Heart right ventricle (tissue), 16 donors: ENCODE data around the gene PDYN. TPM values are rescaled to one million over a fixed set of nuclear protein-coding genes. Genes with fewer than 3 reads are reported as not detected.

Source experiments
- ATAC-seq, 8 donors: fragments of 200-7000 bp; cut with Tn5 transposase; one replicate each; pipeline ENCODE4 v1.9.1; 2020; ENCODE audit warnings: mild to moderate bottlenecking in 8 of 8, moderate library complexity in 8 of 8, moderate number of reproducible peaks in 1 of 8
- DNase-seq, 2 donors: peaks; one replicate each; pipeline ENCODE4 v3.0.0-alpha.2; 2020
- H3K27ac ChIP-seq, 10 donors: fragments of 200-600 bp; sonication (generic) in 2 of 10; one replicate each; pipeline versions ENCODE4 v1.5.0 to v1.8.0; 2020 to 2022; ENCODE audit warnings: mild to moderate bottlenecking in 3 of 10
- H3K27me3 ChIP-seq, 7 donors: fragments of 200-600 bp; one replicate each; pipeline ENCODE4 v1.8.0; 2021 to 2022; ENCODE audit warnings: mild to moderate bottlenecking in 2 of 7
- H3K36me3 ChIP-seq, 9 donors: fragments of 200-600 bp; sonication (generic) in 1 of 9; one replicate each; pipeline versions ENCODE4 v1.5.0 to v1.8.0; 2020 to 2022; ENCODE audit warnings: mild to moderate bottlenecking in 2 of 9
- H3K4me1 ChIP-seq, 9 donors: fragments of 200-600 bp; sonication (generic) in 1 of 9; one replicate each; pipeline versions ENCODE4 v1.5.0 to v1.8.0; 2020 to 2022; ENCODE audit warnings: mild to moderate bottlenecking in 4 of 9
- H3K4me3 ChIP-seq, 10 donors: fragments of 200-600 bp; sonication (generic) in 2 of 10; one replicate each; pipeline versions ENCODE4 v1.5.0 to v1.8.0; 2020 to 2022; ENCODE audit warnings: mild to moderate bottlenecking in 7 of 10, moderate library complexity in 2 of 10
- H3K9me3 ChIP-seq, 11 donors: fragments of 200-600 bp in 10 of 11; sonication (generic) in 2 of 11; one replicate each; pipeline versions ENCODE4 v1.5.0 to v1.8.0; 2013 to 2022; ENCODE audit warnings: mild to moderate bottlenecking in 2 of 11, control low read depth in 1 of 11, moderate library complexity in 1 of 11
- WGBS, 2 donors: extraction: QIAGEN DNeasy Blood & Tissue Kit; methylation state at CpG; one replicate each; pipeline ENCODE4 v1.1.7; 2013; ENCODE audit warnings: inconsistent platforms in 1 of 2; 5-methylcytosine and 5-hydroxymethylcytosine counted together
- intact Hi-C, 10 donors: fragments of 100-400 bp; cut with DNase I; formaldehyde crosslinking; loops; one replicate each; pipeline versions ENCODE4 v1.11.1 to v1.14.2; 2022
- polyA plus RNA-seq, 2 donors: library from polyadenylated mRNA; stranded (reverse); fragments of 200-250 nt; gene quantifications; one replicate each; pipeline ENCODE4 v1.2.3, GENCODE V29; 2013
- total RNA-seq, 10 donors: library from RNA; stranded (reverse); fragmentation: NEBNext Ultra II Directional in 3 of 10; extraction: Animal tissue kit (Norgen Biotek cat#: 25700) in 3 of 10; gene quantifications; one replicate each; pipeline versions ENCODE4 v1.2.1 to v1.2.4, GENCODE V29; 2021 to 2023
- TF ChIP-seq, protein P1 (sequence below), 9 donors: fragments of 200-600 bp; sonication (generic) in 2 of 9; IDR thresholded peaks; one replicate each; pipeline versions ENCODE4 v1.5.0 to v1.8.0; 2021 to 2022; ENCODE audit warnings: antibody characterized with exemption in 9 of 9, mild to moderate bottlenecking in 5 of 9, moderate library complexity in 1 of 9
- donor health status: Arrhythmogenic right ventricular cardiomyopathy.
- donor health status: ischemic (EF 13 %, LVEDD 7.1; RV severe dilation, severe dysfunction).
- donor health status: healthy with polysubstance abuse.
- donor health status: DM: no; HTN: yes; CAD: no.
- donor health status: DM: no; HTN: no; CAD: no.
- donor health status: ischemic (EF 25% LVEDD 6.9; RV normal size, moderate dysfunction).
- donor health status: ischemic (EF 25% LVEDD 5.7; RV mildly dilated, moderate dysfunction).
- donor health status: healthy.
- donor health status: DM: yes; HTN: yes; CAD: no.
- donor health status: Ischemic cardiomyopathy.
- donor health status: ischemic (EF 35%, LVEDD 5.7; RV mildly dilated, moderate dysfunction).
- donor health status: nonischemic (EF 11% LVEDD 7.7; RV severe dilation, severe dysfunction).
- donor health status: DM: yes; HTN: yes; CAD: no.
- donor health status: PGD.
- donor health status: ischemic (EF 29% LVEDD 5.4; RV normal size, mild dysfunction).
- donor health status: nonischemic (EF 23%, LVEDD 6.1; RV moderate dilation, normal function).

The PDYN gene
- total and polyA plus RNA-seq, 12 donors: not detected

DNA sequence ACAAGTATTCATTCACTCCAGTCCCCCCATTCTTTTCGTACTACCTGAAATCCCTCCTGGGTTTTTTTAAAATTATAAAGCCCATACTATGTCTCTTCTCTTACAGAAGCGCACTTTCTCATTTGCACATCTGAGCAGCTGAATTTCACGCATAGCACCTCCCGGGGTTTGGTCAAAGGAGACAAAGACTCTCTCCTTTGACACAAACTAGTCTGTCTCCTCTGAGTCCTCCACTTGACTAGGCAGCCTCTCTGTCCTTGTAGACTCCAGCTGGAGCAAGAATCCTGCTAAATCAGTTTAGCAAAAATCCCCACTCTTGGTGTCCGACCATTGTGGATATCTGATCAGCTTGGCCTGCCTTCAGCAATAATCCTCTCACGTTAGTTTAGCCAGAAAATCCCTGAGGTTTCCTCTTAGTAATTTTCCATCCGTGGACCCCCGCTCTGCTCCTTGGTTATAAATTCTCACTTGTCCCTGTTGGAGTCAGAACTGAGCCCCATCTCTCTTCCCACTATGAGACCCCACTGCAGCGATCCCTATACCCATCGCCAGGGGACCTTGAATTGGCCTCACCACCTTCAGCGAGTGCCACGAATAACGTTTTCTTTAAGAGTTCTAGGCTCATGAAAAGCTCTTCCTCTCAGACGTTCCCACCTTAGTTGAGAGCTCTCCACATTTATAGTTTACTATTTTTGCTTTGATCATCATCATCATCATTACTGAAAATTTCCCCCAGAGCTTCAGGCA, 29.0 kb downstream of the PDYN start:
- no peak for ATAC-seq
- Histone ChIP-seq H3K27me3 (peaks cover 0 to 28% (median 6%) of the 10 kb centered on the region in 7 donors), H3K36me3 (no peaks in the 10 kb centered on the region), H3K4me3 (peak overlapping the region in 3 of 10 donors; percentile 5 to 22 (median 18)), H3K4me1 (peaks cover 0 to 26% (median 10%) of the 10 kb centered on the region in 9 donors), H3K9me3 (no peaks in the 10 kb centered on the region), H3K27ac (peak overlapping the region in 2 of 10 donors; percentile 16 to 69)
- WGBS, 2 donors: 55 to 64% methylated on average over 14 of the region's 14 CpGs
- TF ChIP-seq, protein P1, sequence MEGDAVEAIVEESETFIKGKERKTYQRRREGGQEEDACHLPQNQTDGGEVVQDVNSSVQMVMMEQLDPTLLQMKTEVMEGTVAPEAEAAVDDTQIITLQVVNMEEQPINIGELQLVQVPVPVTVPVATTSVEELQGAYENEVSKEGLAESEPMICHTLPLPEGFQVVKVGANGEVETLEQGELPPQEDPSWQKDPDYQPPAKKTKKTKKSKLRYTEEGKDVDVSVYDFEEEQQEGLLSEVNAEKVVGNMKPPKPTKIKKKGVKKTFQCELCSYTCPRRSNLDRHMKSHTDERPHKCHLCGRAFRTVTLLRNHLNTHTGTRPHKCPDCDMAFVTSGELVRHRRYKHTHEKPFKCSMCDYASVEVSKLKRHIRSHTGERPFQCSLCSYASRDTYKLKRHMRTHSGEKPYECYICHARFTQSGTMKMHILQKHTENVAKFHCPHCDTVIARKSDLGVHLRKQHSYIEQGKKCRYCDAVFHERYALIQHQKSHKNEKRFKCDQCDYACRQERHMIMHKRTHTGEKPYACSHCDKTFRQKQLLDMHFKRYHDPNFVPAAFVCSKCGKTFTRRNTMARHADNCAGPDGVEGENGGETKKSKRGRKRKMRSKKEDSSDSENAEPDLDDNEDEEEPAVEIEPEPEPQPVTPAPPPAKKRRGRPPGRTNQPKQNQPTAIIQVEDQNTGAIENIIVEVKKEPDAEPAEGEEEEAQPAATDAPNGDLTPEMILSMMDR (IDR thresholded peaks at IDR 0.05): no peak
- no peak for DNase-seq
- intact Hi-C loops: loop anchor here in 8 of 10 donors (1.0 to 10.0 kb wide), 7 partner anchors 120 to 490 kb away; no protein-coding TSS in a partner anchor

DNA sequence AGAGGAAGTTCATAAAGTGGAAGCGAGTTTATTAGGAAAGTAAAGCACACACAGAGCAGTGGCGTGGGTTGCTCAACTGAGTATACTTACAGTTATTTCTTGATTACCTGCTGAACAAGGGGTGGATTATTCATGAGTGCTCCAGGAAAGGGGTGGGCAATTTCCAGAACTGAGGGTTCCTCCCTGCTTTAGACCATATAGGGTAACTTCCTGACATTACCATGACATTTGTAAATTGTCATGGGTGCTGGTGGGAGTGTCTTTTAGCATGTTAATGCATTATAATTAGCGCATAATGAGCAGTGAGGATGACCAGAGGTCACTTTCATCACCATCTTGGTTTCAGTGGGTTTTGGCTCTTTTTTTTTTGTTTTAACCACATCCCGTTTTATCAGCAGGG, 29.8 kb downstream of the PDYN start:
- Histone ChIP-seq H3K9me3 (no peaks in the 10 kb centered on the region), H3K27me3 (peaks cover 0 to 26% (median 6%) of the 10 kb centered on the region in 7 donors), H3K36me3 (no peaks in the 10 kb centered on the region), H3K4me3 (no peak overlapping the region), H3K27ac (no peak overlapping the region), H3K4me1 (peaks cover 0 to 26% (median 10%) of the 10 kb centered on the region in 9 donors)
- WGBS, 2 donors: 64 to 65% methylated on average over 4 of the region's 4 CpGs
- DNase-seq: no peak
- no peak for ATAC-seq
- intact Hi-C loops: loop anchor here in 6 of 10 donors (2.0 to 10.0 kb wide), 5 partner anchors 121 to 491 kb away; no protein-coding TSS in a partner anchor
- TF ChIP-seq, protein P1 (IDR thresholded peaks at IDR 0.05): no peak

DNA sequence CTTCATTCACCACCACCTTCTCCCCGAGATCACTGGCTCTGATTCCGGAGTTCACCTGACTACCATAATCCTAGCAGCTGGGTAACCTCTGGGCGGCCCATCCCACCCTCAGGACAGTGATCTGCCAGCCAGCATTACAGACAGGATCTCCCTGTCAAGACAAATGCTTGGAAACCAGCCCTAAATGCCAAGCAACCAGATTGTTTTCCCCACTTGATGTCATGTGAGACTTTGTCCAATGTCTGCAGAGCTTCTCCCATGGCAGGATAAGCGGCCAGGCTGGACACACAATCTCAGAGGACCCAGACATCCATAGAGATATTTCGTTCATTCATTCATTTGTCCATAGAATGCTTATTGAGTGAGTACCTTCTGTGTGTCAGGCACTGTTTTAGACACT, 32.5 kb downstream of the PDYN start:
- Histone ChIP-seq H3K27me3 (peaks cover 0 to 26% (median 0%) of the 10 kb centered on the region in 7 donors), H3K4me1 (peaks cover 0 to 26% (median 10%) of the 10 kb centered on the region in 9 donors), H3K36me3 (no peaks in the 10 kb centered on the region), H3K27ac (no peak overlapping the region), H3K4me3 (no peak overlapping the region), H3K9me3 (no peaks in the 10 kb centered on the region)
- 73 to 83% methylated on average over 5 of the region's 5 CpGs for WGBS, 2 donors
- intact Hi-C loops: loop anchor here in 6 of 10 donors (5.0 to 10.0 kb wide), 4 partner anchors 123 to 493 kb away; no protein-coding TSS in a partner anchor
- TF ChIP-seq, protein P1 (IDR thresholded peaks at IDR 0.05): no peak
- ATAC-seq (peak in 1 of 8 donors; percentile 25), DNase-seq (no peak)

DNA sequence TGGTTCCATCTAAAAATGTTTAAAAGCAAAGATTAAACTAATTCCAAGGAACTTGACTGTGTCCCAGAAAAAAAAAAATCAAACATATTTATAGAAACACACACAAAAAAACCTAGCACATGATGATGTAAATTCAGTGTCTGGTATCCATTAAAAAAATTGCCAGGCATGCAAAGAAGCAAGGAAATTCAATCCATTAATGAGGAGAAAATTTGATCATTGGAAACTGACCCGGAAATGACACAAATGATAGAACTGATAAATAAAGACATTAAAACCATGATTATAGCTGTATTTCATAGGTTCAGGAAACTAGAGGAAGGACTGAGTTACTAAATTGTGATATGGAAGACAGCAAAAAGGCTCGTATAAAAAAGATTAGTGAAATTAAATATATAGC, 34.7 kb downstream of the PDYN start:
- Histone ChIP-seq H3K27me3 (peaks cover 0 to 37% (median 0%) of the 10 kb centered on the region in 7 donors), H3K9me3 (no peaks in the 10 kb centered on the region), H3K4me1 (peaks cover 0 to 17% (median 0%) of the 10 kb centered on the region in 9 donors), H3K27ac (no peak overlapping the region), H3K36me3 (no peaks in the 10 kb centered on the region), H3K4me3 (no peak overlapping the region)
- 83 to 84% methylated on average over 2 of the region's 2 CpGs for WGBS, 2 donors
- DNase-seq (no peak), ATAC-seq (no peak)
- intact Hi-C loops: no loop called here
- TF ChIP-seq, protein P1 (IDR thresholded peaks at IDR 0.05): no peak
